IMR-90 (cell line): ENCODE data around the gene ROBO2. TPM values are rescaled to one million over a fixed set of nuclear protein-coding genes. Genes with fewer than 3 reads are reported as not detected.

Experiments
- ATAC-seq: fragments of 200-7000 bp; cut with Tn5 transposase; 2 replicates; pipeline ENCODE4 v1.9.1; 2020; ENCODE audit warnings: low read depth, mild to moderate bottlenecking, moderate library complexity
- BruUV-seq: library from RNA; stranded (reverse); fragments of 400-500 nt; replicated peaks from 2 replicates; lab custom pipeline; 2021; lab: Mats Ljungman, UMichigan
- CTCF ChIA-PET: fragments of 300-600 bp; formaldehyde crosslinking; extraction: SDS; loops from one replicate; lab custom pipeline; 2021; ENCODE audit warnings: antibody characterized with exemption; lab: Yijun Ruan, JAX
- POLR2A ChIA-PET: fragments of 300-600 bp; sonication (Branson Sonifier 250); formaldehyde crosslinking; loops from one replicate; lab custom pipeline; 2022; ENCODE audit warnings: antibody characterized with exemption; ENCODE audit not compliant: unreplicated experiment; lab: Charles Lee
- DNase-seq: peaks from one replicate; pipeline ENCODE4 v3.0.0; 2013
- H2AFZ ChIP-seq: replicated peaks from 2 replicates; pipeline ENCODE3; 2013; ENCODE audit warnings: low read length, mild to moderate bottlenecking; ENCODE audit not compliant: poor library complexity
- H2AK5ac ChIP-seq: 2 replicates; pipeline ENCODE4 v1.6.1; 2013; ENCODE audit warnings: low read depth, low read length, inconsistent platforms
- H2AK9ac ChIP-seq: replicated peaks from 2 replicates; pipeline ENCODE3; 2013; ENCODE audit warnings: mild to moderate bottlenecking, low read depth, low read length, moderate library complexity; ENCODE audit not compliant: poor library complexity
- H2BK120ac ChIP-seq: 2 replicates; pipeline ENCODE4 v1.6.1; 2013; ENCODE audit warnings: low read depth, low read length, inconsistent platforms
- H2BK15ac ChIP-seq: 3 replicates; pipeline ENCODE4 v1.6.1; 2013; ENCODE audit warnings: low read depth, low read length, inconsistent platforms
- H2BK20ac ChIP-seq: 2 replicates; pipeline ENCODE4 v1.6.1; 2013; ENCODE audit warnings: low read depth, mild to moderate bottlenecking, inconsistent platforms, low read length, moderate library complexity
- H2BK5ac ChIP-seq: 2 replicates; pipeline ENCODE4 v1.6.1; 2013; ENCODE audit warnings: mild to moderate bottlenecking, low read depth, low read length, inconsistent platforms; ENCODE audit not compliant: poor library complexity, severe bottlenecking
- H3K14ac ChIP-seq: replicated peaks from 2 replicates; pipeline ENCODE4 v1.6.1; 2013; ENCODE audit warnings: low read depth, low read length, inconsistent platforms
- H3K18ac ChIP-seq: 2 replicates; pipeline ENCODE4 v1.6.1; 2013; ENCODE audit warnings: low read depth, low read length, control low read depth
- H3K23ac ChIP-seq: 2 replicates; pipeline ENCODE4 v1.6.1; 2013; ENCODE audit warnings: low read depth, low read length, inconsistent platforms
- H3K27ac ChIP-seq: 2 replicates; pipeline ENCODE4 v1.5.1; 2013; ENCODE audit warnings: mild to moderate bottlenecking, control low read depth, low read length; ENCODE audit not compliant: insufficient read depth
- H3K27me3 ChIP-seq: 2 replicates; pipeline ENCODE4 v1.6.1; 2013; ENCODE audit warnings: low read length; ENCODE audit not compliant: control insufficient read depth, insufficient read depth
- H3K36me3 ChIP-seq: 2 replicates; pipeline ENCODE4 v1.6.1; 2013; ENCODE audit warnings: low read length, mixed read lengths; ENCODE audit not compliant: control insufficient read depth, insufficient read depth
- H3K4ac ChIP-seq: 2 replicates; pipeline ENCODE4 v1.6.1; 2013; ENCODE audit warnings: low read depth, low read length, inconsistent platforms
- H3K4me1 ChIP-seq: 2 replicates; pipeline ENCODE4 v1.6.1; 2013; ENCODE audit warnings: low read length, mixed read lengths; ENCODE audit not compliant: control insufficient read depth, insufficient read depth
- H3K4me2 ChIP-seq: 2 replicates; pipeline ENCODE4 v1.6.1; 2013; ENCODE audit warnings: low read depth, mild to moderate bottlenecking, control low read depth, low read length, moderate library complexity
- H3K4me3 ChIP-seq: 2 replicates; pipeline ENCODE4 v1.5.1; 2013; ENCODE audit warnings: low read depth, mild to moderate bottlenecking, control low read depth, low read length, moderate library complexity; ENCODE audit not compliant: insufficient read depth
- H3K56ac ChIP-seq: 2 replicates; pipeline ENCODE4 v1.6.1; 2013; ENCODE audit warnings: low read length, inconsistent platforms; ENCODE audit not compliant: insufficient read depth; ENCODE audit errors: extremely low read depth
- H3K79me1 ChIP-seq, 2 experiments: 2 replicates each; pipeline ENCODE4 v1.6.1; 2013; ENCODE audit warnings: low read length in 2 of 2, inconsistent platforms in 1 of 2, low read depth in 1 of 2
- H3K9ac ChIP-seq: 2 replicates; pipeline ENCODE4 v1.6.1; 2013; ENCODE audit warnings: low read depth, low read length, control low read depth
- H3K9me1 ChIP-seq: 2 replicates; pipeline ENCODE4 v1.6.1; 2013; ENCODE audit warnings: low read length, inconsistent platforms; ENCODE audit not compliant: insufficient read depth
- H3K9me3 ChIP-seq: 2 replicates; pipeline ENCODE4 v1.6.1; 2013; ENCODE audit warnings: low read length; ENCODE audit not compliant: control insufficient read depth, insufficient read depth
- H4K20me1 ChIP-seq: 2 replicates; pipeline ENCODE4 v1.6.1; 2013; ENCODE audit warnings: low read length, inconsistent platforms; ENCODE audit not compliant: insufficient read depth
- H4K5ac ChIP-seq: 2 replicates; pipeline ENCODE4 v1.6.1; 2013; ENCODE audit warnings: mild to moderate bottlenecking, low read depth, low read length, control low read depth
- H4K8ac ChIP-seq, 2 experiments: 2 replicates each; pipeline ENCODE4 v1.6.1; 2013; ENCODE audit warnings: low read depth in 2 of 2, low read length in 2 of 2, control low read depth in 1 of 2, inconsistent platforms in 1 of 2
- H4K91ac ChIP-seq: 2 replicates; pipeline ENCODE4 v1.6.1; 2013; ENCODE audit warnings: low read depth, low read length, inconsistent platforms; ENCODE audit not compliant: insufficient read depth
- MAFK ChIP-seq: IDR thresholded peaks from 2 replicates; pipeline ENCODE4 v1.6.1; 2012; ENCODE audit warnings: low read depth, low read length, improper control_type of control experiment
- MAZ ChIP-seq: IDR thresholded peaks from 2 replicates; pipeline ENCODE4 v1.6.1; 2012; ENCODE audit warnings: low read depth, mild to moderate bottlenecking, low read length, improper control_type of control experiment, moderate library complexity, borderline replicate concordance
- MXI1 ChIP-seq: IDR thresholded peaks from 2 replicates; pipeline ENCODE4 v1.6.1; 2012; ENCODE audit warnings: low read depth, mild to moderate bottlenecking, low read length, moderate library complexity, borderline replicate concordance
- RAD21 ChIP-seq: IDR thresholded peaks from 2 replicates; pipeline ENCODE4 v1.6.1; 2012; ENCODE audit warnings: low read length, improper control_type of control experiment
- dilution Hi-C: fragments of 300-500 bp; cut with HindIII; formaldehyde crosslinking; loops from one replicate; pipeline ENCODE4 v1.14.3; 2018; ENCODE audit warnings: low sequenced_read_pairs; ENCODE audit not compliant: unreplicated experiment
- in situ Hi-C: fragments of 300-500 bp; cut with MboI; formaldehyde crosslinking; loops from 3 replicates; pipeline ENCODE4 v1.14.3; 2019; ENCODE audit warnings: low sequenced_read_pairs, inconsistent platforms, mixed read lengths
- intact Hi-C: fragments of 100-400 bp; cut with micrococcal nuclease; formaldehyde crosslinking; loops from 2 replicates; pipeline ENCODE4 v1.10.0; 2022
- polyA plus RNA-seq, 3 experiments: library from polyadenylated mRNA; depleted of rRNA; stranded (reverse); fragments of >200 nt; gene quantifications; 2 replicates each; pipeline ENCODE4 v1.2.3, GENCODE V29; 2012; ENCODE audit warnings: low replicate concordance in 1 of 3
- total RNA-seq: library from RNA; depleted of rRNA; stranded (reverse); fragments of >200 nt; gene quantifications from 2 replicates; pipeline ENCODE4 v1.2.3, GENCODE V29; 2012
- TF ChIP-seq, protein P1 (sequence below): fragments of 150-350 bp; IDR thresholded peaks from 2 replicates; pipeline ENCODE4 v1.6.1; 2017; ENCODE audit warnings: mild to moderate bottlenecking, antibody characterized with exemption, low read length, low read depth

ROBO2 gene
- total and polyA plus RNA-seq, 2 of the 4 experiments (the other 2 are of a cell fraction): 9.3 to 14.5 TPM

DNA sequence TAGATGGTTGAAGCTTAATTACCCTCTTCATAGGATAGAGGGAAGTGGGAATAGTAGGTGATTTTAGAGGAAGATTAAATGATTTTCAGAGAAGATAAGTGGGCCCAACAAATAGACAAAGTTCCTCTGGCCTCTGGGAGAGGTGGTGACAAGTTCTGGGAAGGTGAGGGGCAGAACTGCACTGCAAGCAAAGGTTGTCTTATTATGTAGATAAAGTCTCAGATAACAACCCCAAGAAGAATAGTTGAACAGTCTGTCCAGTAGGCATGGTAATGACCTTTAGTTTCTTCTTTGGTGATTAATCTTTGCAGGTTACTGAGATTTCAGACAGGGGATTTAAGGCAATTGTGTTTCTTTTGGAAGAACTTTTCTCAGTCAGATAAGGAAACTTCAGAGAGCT lies 439.1 kb downstream of the ROBO2 start:
- no peak overlapping the region for H2AK5ac ChIP-seq
- H2BK120ac ChIP-seq: no peak overlapping the region
- H2BK5ac ChIP-seq: no peak overlapping the region
- H3K9ac ChIP-seq: no peak overlapping the region
- H2AK9ac ChIP-seq: no peak overlapping the region
- dilution Hi-C loops: no loop called here
- no peak overlapping the region for H3K4ac ChIP-seq
- POLR2A ChIA-PET: no interaction called here
- no TSS peak for BruUV-seq
- TF ChIP-seq, protein P1, sequence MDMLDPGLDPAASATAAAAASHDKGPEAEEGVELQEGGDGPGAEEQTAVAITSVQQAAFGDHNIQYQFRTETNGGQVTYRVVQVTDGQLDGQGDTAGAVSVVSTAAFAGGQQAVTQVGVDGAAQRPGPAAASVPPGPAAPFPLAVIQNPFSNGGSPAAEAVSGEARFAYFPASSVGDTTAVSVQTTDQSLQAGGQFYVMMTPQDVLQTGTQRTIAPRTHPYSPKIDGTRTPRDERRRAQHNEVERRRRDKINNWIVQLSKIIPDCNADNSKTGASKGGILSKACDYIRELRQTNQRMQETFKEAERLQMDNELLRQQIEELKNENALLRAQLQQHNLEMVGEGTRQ: no peak
- TF ChIP-seq MAFK (no peak), RAD21 (no peak), MXI1 (no peak), MAZ (no peak)
- H3K27ac ChIP-seq: no peak overlapping the region
- H3K4me3 ChIP-seq: no peak overlapping the region
- ATAC-seq (no peak), DNase-seq (no peak)
- no peak overlapping the region for H4K8ac ChIP-seq
- no peaks in the 10 kb centered on the region for H3K9me1 ChIP-seq
- H3K4me1 ChIP-seq: no peaks in the 10 kb centered on the region
- no peak overlapping the region for H3K56ac ChIP-seq
- no peak overlapping the region for H3K4me2 ChIP-seq
- CTCF ChIA-PET: no interaction called here
- H3K23ac ChIP-seq: no peak overlapping the region
- no peak overlapping the region for H3K18ac ChIP-seq
- H3K9me3 ChIP-seq: no peaks in the 10 kb centered on the region; the same call in 1 of the 2 replicates
- H4K5ac ChIP-seq: no peak overlapping the region
- H3K27me3 ChIP-seq: no peaks in the 10 kb centered on the region
- H2AFZ ChIP-seq: no peak overlapping the region
- H4K91ac ChIP-seq: no peak overlapping the region
- H3K14ac ChIP-seq: no peak overlapping the region
- no peaks in the 10 kb centered on the region for H3K36me3 ChIP-seq
- intact Hi-C loops: no loop called here
- H2BK20ac ChIP-seq: no peak overlapping the region
- H2BK15ac ChIP-seq: no peak overlapping the region
- in situ Hi-C loops: no loop called here
- no peaks in the 10 kb centered on the region for H3K79me1 ChIP-seq
- no peaks in the 10 kb centered on the region for H4K20me1 ChIP-seq
